GM18511 (cell line): ENCODE data around the gene ZNF672.
"Not testable (repeated sequence)": the region's sequence is repeated elsewhere in the genome, so short reads cannot be mapped to it uniquely, and the experiment has no call there.

Source experiments
- ATAC-seq: cut with Tn5 transposase; IDR thresholded peaks from one replicate; pipeline ENCODE4 v1.9.1; 2021; ENCODE audit warnings: mild to moderate bottlenecking, moderate library complexity; ENCODE audit not compliant: unreplicated experiment

Gene ZNF672

DNA sequence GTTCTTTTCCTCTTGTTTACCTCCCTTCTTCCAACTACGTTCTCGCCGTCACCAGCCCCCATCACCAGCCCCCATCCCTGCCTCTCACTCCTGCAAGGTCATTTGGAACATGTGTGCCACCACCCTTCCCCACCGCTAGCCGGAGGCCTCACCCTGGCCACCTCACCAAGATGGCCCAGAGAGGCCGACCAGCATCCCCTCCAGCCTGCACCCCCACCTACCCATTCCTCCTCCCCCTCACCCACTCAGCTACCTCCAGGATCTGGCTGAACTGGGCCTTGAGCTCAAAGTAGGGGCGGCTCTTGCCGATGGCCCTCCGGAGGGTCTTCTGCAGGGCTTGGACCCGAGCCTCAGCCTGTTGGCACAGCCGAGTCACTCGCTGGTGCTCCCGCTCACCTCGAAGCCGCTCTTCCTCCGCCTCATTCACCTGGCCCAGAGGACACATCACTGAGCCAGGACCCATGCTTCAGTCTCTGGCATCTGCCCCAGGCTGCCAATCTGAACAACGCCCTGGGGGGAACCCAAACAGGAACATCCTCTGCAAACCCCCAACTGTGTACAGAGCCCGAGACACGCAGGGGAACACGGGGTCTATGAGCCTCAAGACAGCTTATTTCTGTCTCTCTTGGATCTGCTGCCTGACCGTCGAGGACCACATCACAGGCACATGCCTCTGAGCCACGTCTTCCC, 25.1 kb upstream of the ZNF672 start:
- no peak for ATAC-seq

DNA sequence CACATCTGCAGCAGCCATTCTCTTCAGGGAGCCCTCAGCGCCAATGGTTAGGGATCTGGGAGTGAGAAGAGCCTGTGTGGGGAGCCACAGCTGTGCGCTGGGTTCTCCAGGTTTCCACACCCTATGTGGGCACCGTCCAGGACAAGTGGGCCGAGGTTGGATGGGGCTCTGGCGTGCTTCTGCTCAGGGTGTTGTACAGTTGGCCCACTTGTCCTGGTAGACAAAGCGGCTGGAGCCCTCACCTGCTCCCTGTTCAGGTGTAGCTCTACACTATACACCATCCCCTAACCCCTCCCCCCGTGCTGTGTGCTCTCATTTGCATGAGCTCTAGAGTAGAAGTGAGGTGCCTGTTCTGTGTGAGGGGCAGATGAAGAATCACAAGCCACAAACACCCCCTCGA, 24.5 kb upstream of the ZNF672 start:
- ATAC-seq: no peak

DNA sequence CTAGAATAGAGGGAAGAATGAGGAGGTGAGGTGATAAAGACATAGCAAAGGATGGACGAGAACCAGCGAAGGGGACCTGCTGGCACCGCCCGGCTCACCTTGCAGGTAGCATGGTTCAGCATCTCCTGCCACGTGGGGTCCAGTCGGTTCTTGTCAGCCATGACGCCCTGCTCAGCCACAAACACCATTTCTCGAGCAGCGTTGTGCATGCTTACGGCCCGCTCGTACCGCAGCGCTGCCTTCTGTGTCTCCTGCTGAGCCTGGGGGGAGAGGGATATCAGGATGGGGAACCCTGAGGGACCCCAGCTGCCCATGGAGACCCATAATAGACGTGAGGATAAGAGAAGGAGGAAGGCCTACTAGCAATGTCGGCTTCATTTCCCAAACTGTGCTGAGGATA, 23.7 kb upstream of the ZNF672 start:
- no peak for ATAC-seq

DNA sequence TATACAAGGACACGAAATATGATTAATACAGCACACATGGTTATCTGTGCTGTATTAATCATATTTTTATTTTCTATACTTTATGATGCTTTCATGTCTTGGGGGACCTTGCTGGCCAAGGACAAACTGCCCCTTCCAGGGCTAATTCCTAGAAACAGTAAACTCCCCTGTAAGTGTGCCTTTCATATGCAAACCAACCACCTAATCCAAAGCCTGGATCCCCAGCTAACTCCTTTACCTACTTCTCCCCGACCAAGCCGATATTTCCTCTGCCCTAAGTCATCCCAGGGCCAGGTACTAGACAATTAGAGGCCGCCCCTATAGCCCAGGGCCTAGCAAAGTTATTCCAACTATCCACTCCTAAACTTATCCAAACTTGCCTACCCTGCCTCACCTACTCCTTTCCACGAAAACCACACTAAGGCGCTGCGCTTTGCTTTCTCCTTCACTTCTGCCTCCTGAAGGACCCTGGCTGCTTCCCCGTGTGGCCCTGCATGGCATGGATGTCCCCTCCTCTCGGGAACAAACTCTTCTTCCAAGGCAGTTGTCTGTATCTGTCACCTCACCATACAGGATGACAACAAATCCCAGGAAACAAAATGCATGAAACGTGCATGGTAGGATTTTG, 22.5 kb upstream of the ZNF672 start:
- ATAC-seq: no peak

DNA sequence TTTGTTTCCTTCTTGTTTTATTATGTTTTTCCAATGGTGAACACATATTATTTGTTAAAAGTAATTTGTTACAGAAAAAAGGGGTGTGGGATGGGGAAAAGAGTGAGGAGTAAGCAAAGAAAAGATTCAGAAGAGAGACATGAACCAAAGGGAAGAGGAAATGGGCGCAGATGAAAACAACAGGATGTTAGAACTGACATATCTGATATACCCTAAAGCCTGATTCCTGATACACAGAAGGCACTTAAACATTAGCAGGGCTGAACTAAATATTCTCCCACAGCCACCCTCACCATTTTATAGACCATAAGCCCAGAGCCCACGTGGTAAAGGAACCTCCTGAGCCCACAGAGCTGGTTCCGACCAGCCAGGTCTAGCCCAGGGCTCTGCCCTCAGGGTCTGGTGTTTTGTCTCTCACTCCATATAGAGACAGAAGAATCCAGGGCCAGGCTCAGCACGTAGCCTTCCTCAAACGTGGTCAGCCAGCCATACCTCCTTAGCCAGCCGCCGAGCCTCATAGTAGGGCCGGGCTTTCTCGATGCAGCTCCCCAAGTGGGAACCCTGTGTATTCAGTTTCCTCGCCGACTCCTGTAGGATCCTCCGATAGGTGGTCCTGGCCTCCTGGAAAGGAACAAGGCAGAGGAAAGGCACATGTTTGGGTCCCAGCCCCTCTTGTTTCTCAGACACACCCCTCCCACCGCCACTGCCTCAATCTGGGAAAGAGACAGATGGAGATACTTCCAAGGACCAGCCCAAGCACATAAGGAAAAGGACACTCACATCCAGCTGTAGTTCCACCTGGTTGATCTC, 21.8 kb upstream of the ZNF672 start:
- ATAC-seq: no peak

DNA sequence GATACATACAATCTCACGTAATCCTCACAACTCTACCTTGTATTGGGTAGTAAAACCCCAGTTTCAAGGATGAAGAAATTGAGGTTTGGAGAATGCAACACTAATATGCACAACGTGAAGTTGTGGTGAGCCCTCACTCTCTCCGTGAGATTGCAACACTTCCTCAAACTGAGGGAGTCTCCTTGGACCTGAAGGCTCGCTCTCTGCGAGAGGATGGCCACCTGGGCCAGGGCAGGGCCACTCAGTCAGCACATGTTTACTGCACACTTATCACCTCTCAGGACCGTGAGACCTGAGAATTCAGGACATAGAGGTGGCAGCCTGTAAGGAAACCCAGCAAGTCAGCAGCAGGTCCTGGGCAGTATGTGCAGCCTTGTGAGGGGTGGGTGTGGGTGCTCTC, 21.0 kb upstream of the ZNF672 start:
- no peak for ATAC-seq

DNA sequence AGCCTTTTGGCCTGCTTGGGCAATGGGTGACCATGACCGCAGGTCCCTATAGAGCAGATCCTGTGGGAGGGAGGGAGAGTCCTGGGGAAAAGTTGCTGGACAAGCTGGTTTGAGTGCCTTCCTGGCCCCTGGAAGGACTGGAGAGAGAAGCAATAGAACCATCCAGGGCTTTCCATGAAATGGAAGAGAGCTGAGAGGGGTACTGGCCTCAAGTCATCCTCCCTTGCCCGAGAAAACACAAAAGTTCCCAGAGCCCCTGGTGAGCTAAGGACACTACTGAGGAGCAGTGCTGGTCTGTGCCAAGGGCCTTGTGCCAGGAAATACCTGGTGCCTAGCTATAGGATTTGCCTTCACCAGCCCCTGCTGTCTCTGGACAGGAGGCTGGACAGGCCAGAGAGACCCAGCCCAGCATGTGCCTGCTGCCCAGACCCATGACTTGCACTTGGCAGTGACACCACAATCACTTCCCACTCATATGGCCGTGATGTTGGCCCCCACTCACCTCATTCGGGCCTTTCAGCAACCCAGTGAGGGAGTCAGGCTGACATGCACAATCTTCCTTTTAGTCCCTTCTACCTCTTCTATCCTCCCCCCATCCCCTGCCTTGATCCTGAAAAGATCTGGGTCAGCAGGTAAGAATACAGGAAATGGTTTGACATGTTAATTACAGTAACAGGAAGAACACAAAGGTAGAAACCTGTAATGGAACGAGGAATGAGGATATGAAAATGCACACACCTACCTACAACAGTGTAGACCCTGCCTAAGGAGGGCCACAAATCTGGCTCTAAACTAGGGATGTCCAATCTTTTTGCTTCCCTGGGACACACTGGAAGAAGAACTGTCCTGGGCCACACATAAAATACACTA, 19.3 kb upstream of the ZNF672 start:
- ATAC-seq: peak; percentile 43

DNA sequence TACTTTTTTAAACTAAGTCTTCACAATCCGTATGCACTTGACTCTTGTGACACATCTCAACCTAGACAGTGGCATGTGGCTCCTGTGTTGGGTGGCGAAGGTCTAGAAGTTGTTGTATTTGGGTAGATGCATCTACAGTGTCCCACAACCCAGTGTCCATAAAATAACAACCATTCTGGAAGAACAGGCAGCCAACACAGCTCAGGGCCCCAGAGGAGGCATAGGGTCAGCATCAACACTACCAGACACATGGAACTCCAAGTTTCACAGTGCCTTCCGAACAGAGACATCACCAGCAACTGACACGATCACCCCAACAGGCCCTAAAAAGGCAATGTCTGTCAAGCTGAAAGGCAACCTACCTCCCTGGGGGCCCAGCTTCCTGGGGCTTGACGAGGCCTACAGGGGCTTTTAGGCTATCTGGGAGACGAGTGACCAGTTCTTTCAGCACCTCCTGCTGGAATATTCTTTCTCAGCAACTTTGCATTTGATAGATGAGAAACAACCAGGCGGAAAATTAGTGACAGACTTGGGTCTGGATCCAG, 17.9 kb upstream of the ZNF672 start:
- ATAC-seq: no peak

DNA sequence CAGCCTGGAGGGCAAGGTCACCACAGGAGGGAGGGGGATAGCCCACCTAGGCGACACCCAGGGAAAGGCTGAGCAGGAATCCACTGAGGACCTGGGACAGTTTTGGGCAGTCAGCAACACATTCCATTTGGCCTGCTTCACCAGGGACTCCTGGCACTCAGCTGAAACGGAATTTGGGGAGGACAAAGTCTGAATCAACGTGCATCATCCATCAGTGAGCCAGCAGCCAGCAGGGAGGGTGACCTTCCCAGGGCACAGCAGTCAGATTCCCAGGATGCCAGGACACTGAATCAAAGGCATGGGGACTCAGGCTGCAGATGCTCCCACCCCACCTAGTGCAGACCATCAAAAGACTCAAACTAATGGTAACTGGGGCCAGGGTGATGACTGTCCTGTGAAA, 16.9 kb upstream of the ZNF672 start:
- no peak for ATAC-seq

DNA sequence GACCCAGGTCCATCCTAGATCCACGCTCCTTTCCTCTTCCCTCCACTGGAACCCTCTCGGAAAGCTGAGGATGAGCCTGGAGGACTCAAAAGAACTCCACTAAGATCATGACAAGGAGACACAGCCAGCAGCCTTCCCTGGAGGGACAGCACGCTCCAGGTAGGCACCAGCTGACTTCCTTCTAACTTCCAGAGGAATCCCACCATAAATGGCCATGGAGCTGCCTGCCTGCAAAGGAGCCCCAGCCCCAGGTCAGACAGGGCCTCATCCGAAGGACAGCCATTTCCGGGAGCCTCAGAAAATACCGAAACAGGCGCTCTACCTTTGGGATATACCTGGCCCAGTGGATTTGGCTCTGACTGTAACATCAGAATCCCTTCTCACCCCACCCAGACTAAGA, 16.4 kb upstream of the ZNF672 start:
- no peak for ATAC-seq

DNA sequence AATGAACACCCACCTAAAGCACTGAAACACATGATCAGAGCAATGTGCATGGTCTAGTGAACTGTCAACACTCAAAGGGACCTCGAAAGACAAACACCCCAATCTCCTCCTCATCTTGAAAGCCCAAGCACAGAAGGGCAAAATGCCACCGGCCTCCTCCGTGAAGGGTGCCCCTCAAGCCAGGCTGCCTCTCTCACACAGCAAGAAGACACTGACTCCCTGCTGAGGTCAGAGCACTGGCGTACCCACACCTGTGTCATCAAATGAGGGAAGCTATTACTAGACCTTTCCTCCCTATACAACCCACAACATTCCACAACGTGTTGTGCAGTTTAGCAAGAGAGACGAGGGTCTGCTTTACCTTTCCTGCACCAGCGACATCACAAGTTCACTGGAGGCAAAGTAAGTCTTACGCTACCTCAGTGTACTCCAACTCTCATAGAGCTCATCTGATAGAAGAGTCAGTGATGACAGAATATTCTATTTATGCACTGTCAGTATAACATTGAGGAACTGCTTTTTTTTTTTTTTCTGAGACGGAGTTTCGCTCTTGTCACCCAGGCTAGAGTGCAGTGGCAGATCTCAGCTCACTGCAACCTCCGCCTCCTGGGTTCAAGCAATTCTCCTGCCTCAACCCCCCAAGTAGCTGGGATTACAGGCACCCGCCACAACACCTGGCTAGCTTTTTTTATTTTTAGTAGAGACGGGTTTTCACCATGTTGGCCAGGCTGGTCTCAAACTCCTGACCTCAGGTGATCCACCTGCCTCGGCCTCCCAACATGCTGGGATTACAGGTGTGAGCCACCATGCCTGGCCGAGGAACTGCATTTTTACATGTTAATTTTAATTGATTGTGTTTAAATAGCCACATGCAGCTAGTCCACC, 15.6 kb upstream of the ZNF672 start:
- peak; percentile 35 for ATAC-seq

DNA sequence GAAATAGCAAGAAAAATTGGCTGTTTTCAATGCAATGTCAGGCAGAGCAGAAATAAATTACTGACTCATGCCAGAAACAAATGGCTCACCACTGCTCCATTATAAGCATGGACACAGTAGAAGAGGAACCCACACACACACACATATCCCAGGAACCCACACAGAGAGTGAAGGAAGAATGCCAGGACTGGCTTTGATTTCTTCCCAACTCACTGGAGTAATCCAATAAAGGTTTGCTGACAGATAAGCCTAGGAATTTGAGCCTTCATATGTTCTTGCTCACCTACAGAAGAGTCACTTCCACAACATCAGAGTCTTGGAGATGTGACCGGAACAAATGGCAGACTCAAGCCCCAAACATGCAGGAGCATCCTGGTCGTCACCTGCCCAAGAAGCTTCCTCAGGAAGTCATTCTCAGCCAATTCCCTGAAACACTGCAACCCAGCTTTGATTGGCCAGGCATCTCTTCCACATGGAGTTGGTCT, 14.5 kb upstream of the ZNF672 start:
- ATAC-seq: no peak

DNA sequence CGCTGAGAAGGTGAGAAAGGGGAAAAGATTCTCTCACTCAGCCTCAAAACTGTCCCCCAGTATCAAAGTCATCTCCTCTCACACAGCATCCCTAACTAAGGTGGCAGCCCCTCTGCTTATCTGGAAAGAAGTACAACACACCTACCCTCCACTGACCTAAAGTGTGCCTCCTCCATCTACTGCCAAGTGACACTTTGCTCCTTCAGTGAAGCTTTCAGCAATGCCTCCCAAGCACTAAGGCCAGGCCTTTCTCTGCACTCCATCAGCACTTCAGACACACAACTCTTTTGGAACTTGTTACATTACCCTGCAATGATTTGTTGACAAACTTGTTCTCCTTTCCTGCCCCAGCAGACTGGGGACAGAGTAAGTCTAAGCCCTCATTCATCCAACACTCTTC, 13.7 kb upstream of the ZNF672 start:
- no peak for ATAC-seq

DNA sequence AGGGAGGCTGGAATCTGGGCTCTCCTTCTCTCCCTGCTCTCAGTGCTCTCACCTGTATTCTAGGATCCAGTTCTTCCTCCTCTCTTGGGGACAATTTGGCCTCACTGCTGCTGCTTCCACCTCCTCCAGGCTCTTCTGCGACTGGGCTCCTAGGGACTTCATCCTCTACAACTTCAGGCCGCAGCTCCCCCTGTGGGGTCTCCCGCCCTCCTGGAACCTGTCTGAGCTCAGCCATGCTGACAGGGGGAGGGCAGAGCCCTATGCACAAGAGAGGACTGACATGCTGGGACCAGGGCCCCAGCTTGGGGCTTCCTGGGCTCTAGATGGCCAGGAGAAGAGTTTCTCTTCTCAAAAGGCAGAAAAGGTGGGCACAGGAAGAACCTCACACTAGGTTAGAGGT, 13.3 kb upstream of the ZNF672 start:
- no peak for ATAC-seq

DNA sequence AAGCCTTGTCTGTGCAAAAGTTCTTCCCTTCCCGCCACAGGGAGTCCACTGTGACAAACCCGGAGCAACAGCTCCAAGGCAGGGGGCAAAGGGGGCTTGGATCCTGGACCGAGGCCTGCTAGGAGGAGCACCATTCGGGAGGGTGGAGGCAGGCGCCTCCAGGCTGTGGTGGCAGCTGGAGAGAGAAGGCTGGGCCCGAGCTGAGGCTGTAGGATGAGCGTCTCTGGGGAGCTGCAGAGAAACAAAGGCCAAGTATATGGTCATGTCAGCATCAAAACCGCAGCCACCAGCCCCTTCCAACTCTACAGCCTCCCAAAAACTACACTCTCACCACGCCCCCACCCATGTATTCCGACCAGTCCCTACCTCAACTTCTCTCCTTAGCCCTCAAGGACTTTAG, 12.9 kb upstream of the ZNF672 start:
- ATAC-seq: no peak

DNA sequence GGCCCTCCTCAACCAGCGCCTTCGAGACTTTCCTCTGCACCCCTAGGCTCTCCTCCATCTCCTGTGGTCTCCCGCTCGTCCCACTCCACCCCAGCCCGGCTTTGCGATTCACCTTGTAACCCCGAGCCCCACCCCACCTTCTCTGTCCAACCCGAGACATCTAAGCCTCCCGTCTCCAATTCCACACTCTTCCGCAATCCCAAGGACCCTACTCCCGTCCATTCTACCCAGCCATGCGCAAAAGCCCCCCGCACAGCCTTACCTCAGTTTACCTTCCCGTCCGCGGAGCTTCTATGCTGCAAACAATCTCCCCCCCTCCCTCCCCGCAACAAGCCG, 12.5 kb upstream of the ZNF672 start:
- ATAC-seq: peak; percentile 11

DNA sequence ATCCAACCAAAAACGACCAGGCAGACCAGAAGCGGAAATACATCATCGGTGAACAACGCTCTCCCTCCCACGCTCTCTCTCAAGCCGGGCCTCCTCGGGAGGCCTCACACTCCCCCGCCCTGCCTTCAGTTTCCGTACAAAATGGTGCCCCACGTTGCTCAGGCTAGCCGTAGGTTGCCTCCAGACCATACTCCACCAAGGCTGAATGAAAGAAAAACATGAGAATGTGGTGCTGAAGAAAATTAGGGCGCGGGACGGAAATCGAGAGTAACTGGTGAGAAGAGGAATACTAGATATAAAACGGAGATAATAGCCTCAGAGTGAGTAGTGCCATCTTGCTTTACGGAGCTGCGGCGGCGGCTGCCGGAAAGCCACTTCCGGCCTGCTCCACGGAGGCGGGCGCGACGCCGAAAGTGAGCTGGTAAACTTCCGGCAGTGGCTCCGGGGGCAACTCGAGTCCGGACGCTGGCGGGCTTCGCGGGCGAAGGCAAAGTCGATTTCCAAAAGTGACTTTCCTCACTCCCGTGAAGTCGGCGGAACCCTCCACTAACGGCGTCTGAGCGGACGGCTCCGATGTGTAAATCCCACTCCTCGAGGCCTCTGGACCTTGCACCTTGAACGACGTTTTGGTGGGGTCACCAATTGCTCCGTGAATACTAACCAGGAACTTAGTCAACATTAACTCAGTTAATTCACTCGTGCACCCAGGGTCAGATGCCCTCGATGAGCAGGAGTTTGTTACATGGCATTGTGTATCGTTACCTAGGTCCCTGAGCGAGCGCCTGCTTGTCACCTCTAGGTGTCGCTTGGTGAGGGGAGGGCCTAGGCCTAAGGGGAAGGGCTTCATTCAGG, 11.9 kb upstream of the ZNF672 start, which contains the start of gene SH3BP5L:
SH3BP5L (minus strand) TSS at position 7 of the 852 bp plus-strand sequence. CDS start 980 bp downstream, outside the sequence.
- ATAC-seq: peak; percentile 90

DNA sequence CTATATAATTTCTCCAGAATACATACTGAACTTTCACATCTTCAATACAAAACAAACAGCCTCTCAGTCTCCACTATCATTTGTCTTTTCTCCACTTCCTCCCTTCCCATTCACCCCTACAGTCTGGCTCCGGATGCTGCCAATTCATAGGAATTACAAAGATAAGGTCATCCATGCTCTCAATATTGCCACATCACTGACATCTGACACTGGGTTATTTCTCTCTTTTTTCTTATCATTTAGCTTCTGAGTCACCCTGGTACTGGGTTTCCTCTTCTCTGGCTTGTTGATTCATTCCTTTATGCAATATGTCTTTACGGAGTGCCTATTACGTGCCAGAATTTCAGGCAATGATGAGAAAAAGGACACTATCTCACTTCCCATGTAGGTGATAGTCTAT, 9.2 kb upstream of the ZNF672 start:
- ATAC-seq: no peak

DNA sequence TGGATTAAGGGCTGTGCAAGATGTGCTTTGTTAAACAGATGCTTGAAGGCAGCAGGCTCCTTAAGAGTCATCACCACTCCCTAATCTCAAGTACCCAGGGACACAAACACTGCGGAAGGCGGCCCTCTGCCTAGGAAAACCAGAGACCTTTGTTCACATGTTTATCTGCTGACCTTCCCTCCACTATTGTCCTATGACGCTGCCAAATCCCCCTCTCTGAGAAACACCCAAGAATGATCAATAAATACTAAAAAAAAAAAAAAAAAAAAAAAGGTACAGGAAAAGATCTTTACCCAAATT, 7.4 kb upstream of the ZNF672 start:
- ATAC-seq: not testable (repeated sequence)
